Left hindlimb (tissue), 1 donor: ENCODE results near the gene CNTNAP2.

Experiments used
- DNase-seq: peaks from one replicate; pipeline ENCODE4 v3.0.0-alpha.2; 2018

CNTNAP2 gene

GRCh38 chr7:147813316-147813715 lies 1696.7 kb downstream of the CNTNAP2 start:
- DNase-seq, result no peak

GRCh38 chr7:147818317-147818716 lies 1701.7 kb downstream of the CNTNAP2 start:
- DNase-seq, result no peak

- no peak for DNase-seq
These were observed 1708.1 kb downstream of the CNTNAP2 start for GRCh38 chr7:147824671-147825070.

- DNase-seq, result no peak
These were observed 1712.4 kb downstream of the CNTNAP2 start for GRCh38 chr7:147829016-147829415.

GRCh38 chr7:147833557-147833956 lies 1717.0 kb downstream of the CNTNAP2 start:
- DNase-seq, result no peak

- DNase-seq, result no peak
These were observed 1717.4 kb downstream of the CNTNAP2 start for GRCh38 chr7:147833970-147834369.

- DNase-seq, result no peak
These were observed 1736.2 kb downstream of the CNTNAP2 start for GRCh38 chr7:147852833-147853232.

GRCh38 chr7:147857152-147858140 lies 1740.8 kb downstream of the CNTNAP2 start:
- no peak for DNase-seq

GRCh38 chr7:147858421-147858820 lies 1741.8 kb downstream of the CNTNAP2 start:
- DNase-seq, result no peak

- no peak for DNase-seq
These were observed 1742.4 kb downstream of the CNTNAP2 start for GRCh38 chr7:147859033-147859432.

GRCh38 chr7:147859486-147859885 lies 1742.9 kb downstream of the CNTNAP2 start:
- DNase-seq, result no peak

GRCh38 chr7:147861058-147861716 lies 1744.6 kb downstream of the CNTNAP2 start:
- DNase-seq, result no peak

- no peak for DNase-seq
These were observed 1745.3 kb downstream of the CNTNAP2 start for GRCh38 chr7:147861945-147862344.

- no peak for DNase-seq
These were observed 1752.9 kb downstream of the CNTNAP2 start for GRCh38 chr7:147869456-147869855.

GRCh38 chr7:147878912-147879661 lies 1762.5 kb downstream of the CNTNAP2 start:
- no peak for DNase-seq

GRCh38 chr7:147885869-147886268 lies 1769.3 kb downstream of the CNTNAP2 start:
- no peak for DNase-seq

- DNase-seq, result no peak
These were observed 1777.7 kb downstream of the CNTNAP2 start for GRCh38 chr7:147894271-147894670.

GRCh38 chr7:147896121-147896520 lies 1779.5 kb downstream of the CNTNAP2 start:
- no peak for DNase-seq

- DNase-seq, result no peak
These were observed 1787.1 kb downstream of the CNTNAP2 start for GRCh38 chr7:147903536-147904218.

- no peak for DNase-seq
These were observed 1787.6 kb downstream of the CNTNAP2 start for GRCh38 chr7:147904219-147904576.

GRCh38 chr7:147909431-147910148 lies 1793.0 kb downstream of the CNTNAP2 start:
- no peak for DNase-seq

GRCh38 chr7:147911201-147911601 lies 1794.6 kb downstream of the CNTNAP2 start:
- DNase-seq, result peak; percentile 48
